Measurements from ENCODE around the gene APOL1.

- TF ChIP-seq CTCF (IDR thresholded peaks at IDR 0.05), result no peak
- TF ChIP-seq POLR2A (IDR thresholded peaks at IDR 0.05), result no peak
These were observed 34.2 kb upstream of the APOL1 start for GRCh38 chr22:36218648-36219193.

Data from testis (tissue), 2 donors.